T-helper 9 cell (primary cell): ENCODE results near the gene CYP3A5.
"Not testable (repeated sequence)": the region's sequence is repeated elsewhere in the genome, so short reads cannot be mapped to it uniquely, and the experiment has no call there.

Experiments
- DNase-seq: peaks from one replicate; pipeline ENCODE4 v3.0.0-alpha.2; 2020

Gene CYP3A5

DNA sequence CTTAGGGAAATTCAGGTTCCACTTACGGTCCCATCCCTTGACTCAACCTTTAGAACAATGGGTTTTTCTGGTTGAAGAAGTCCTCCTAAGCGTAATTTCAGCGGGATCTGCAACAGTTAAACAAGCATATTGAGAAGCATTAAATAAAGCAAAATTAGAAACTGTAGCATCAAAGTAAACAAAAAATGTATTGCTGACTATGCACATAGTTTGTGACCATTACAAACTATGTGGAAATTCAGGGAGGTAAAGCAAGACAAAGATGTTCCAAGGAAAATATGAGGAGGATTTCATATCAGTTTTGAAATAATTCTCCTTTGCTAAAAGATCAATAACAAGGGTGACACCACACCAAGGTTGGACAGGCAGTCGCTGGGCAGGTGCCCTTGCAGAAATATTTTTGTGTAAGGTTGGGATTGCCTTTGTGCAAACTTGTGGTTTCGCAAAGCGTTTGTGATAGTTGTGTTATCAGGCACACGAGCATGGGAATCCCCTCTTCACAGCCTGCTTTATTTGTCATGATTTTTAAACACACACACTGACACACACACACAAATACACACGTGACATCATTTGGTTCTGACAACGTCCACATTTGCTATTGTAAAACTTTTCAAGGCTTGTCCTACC is 5.4 kb upstream of the CYP3A5 start:
- DNase-seq, result no peak

- no peak for DNase-seq
Observed at GRCh38 chr7:99679032-99679399, 780 bp downstream of the CYP3A5 start.

DNA sequence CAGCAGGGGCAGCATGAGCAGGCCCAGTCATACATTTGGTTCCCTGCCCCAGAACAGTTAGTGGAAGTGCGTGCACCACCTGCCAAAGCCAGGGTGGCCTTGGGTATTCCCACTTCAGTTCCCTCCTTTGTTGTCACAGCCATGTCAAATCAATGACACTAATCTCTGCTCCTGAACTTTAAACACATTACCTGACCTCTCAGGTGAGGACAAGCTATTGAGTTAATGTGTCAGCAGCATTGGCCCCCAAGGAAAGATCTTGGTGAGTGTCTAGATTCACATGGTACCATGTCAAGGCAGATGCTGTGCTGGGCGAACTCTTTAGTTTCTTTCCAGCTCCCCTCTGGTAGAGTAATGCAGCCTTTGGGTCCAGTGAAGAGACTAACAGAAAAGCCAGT is 2.1 kb downstream of the CYP3A5 start:
- DNase-seq, result no peak

DNA sequence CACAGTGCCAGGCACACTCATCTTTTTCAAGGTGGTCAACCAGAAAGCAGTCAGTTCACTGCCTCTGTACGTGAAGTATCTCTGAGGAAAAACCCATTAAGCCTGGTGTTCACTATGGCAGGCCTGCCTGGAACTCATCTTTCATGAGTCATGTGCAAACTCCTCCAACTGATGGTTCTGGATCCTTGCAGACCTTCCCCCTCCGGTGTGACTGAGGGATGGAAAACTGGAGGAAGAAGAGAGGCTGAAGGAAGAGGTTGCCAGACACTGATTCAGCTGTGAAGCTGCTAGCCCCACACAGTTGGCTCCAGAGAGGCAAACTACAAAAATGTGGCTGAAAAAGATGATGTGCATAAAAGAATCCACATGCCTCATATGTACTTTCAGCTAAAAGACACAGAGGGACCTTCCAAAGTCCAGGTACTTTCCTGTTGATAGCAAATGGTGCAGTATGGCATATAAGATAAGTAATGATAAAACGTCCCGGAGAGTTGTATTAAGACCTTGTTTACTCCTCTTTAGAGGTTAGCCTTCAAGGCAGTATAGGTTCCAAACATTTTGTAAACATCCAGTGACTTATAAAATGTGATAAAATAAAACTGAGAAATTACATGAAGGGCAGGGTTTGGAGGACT is 2.7 kb downstream of the CYP3A5 start:
- DNase-seq, result no peak

DNA sequence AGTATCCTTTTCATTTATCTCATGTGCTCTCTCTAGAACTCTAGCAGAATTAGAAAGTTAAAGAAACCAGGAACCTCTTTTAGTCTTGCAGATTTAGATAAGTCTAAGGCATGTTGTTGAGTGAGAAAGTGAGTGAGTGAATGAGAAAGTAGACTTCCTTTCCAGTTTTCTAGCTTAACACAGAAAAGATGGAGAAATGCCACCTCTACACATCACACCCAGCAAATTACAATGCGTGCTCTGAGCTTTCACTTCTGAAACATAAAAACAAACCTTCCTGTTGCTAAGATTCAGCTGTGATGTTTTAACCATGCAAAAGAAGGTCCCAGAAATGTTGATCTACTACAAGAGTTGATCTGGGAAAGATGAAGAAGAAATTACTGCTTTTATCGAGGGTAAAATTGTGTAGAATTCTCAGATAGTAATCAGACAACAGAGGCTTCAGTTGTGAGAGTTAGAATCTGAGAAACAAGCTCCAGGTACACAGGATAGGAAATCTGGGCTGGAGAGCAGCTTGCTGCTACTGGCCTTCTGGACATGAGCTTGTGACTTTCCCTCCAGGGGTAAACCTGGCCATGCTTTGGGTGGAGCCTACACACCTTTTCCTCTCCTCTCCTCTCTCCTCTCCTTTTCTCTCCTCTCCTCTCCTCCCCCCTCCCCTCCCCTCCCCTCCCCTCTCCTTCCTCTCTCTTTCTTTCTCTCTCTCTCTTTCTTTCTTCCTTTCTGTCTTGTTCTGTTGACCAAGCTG is 4.6 kb downstream of the CYP3A5 start:
- DNase-seq, result no peak

- no peak for DNase-seq
Observed at GRCh38 chr7:99672573-99672972, 7.2 kb downstream of the CYP3A5 start.

- no peak for DNase-seq
Observed at GRCh38 chr7:99669782-99670181, 10.0 kb downstream of the CYP3A5 start.

GRCh38 chr7:99668541-99668940 is 11.3 kb downstream of the CYP3A5 start:
- no peak for DNase-seq

DNA sequence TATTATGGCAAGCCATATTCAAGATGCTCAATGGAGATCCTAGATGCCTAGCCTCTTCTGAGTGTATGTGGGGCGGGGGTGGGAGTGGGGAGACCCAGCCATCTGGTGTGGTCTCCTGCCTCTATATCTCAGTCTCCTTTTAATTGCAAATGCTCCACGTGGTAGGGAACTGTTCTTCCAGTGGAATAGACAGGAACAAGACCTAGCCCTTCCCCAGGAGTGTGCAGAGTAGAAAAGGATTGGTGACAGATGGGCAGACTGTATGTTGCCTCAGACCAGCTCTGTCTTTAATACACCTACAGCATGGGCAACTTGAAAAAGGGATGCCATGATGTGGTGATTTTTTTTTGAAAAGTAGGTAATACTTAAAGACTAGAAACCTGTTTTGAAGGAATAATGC is 12.6 kb downstream of the CYP3A5 start:
- DNase-seq, result no peak

- no peak for DNase-seq
Observed at GRCh38 chr7:99666013-99666395, 13.8 kb downstream of the CYP3A5 start.

DNA sequence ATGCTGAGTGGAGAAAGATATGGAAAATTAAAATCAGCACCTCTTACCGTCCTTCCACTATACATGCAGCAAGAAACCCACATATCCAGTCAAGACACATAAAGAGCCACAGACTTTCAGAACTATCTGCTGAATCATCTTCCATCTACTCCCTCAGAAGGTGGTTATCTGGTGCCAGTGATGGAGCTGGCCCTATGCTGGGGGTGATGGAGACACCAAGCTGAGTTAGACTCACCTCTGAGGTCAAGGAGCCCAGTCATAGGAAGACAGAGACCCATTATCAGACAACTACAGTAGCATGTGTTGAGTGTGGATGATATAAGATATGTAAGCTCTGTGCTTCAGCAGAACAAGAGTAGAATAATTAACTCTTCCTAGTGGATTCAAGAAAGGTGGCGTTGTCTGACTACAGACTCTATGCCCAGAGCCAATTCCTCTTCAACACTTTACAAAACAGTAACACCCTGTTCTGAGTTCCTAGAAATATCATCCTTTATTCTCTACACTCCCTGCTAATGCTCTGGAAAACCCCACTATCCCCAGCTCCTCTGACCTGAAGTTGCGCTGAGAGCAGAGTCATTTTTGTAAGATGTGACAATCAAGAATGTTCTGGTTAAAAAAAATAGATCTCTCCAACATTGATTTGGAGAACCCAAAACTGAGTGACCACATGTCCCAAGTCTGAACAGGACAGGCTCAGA is 14.3 kb downstream of the CYP3A5 start:
- no peak for DNase-seq

- not testable (repeated sequence) for DNase-seq
Observed at GRCh38 chr7:99657879-99658278, 21.9 kb downstream of the CYP3A5 start.

DNA sequence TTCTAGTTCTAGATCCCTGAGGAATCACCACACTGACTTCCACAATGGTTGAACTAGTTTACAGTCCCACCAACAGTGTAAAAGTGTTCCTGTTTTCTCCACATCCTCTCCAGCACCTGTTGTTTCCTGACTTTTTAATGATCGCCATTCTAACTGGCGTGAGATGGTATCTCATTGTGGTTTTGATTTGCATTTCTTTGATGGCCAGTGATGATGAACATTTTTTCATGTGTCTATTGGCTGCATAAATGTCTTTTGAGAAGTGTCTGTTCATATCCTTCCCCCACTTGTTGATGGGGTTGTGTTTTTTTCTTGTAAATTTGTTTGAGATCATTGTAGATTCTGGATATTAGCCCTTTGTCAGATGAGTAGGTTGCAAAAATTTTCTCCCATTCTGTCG is 25.2 kb downstream of the CYP3A5 start:
- not testable (repeated sequence) for DNase-seq

DNA sequence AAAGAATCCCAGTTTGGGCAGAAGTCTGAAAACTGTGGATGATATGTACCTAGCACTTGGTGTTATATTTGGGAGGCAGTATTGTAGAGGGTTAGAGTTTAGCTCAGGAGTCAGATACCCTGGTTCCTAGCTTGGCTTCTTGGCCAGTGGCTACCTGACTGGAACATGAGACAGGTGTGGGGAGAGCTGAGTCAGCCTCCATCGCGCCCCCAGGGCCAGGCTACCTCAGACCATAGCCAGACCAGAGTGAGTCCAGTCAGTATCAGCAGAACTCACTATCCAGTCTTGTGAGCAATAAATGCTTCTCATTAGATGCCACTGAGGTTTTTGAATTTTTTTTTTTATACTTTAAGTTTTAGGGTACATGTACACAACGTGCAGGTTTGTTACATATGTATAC is 26.0 kb downstream of the CYP3A5 start:
- no peak for DNase-seq

GRCh38 chr7:99653269-99653668 is 26.5 kb downstream of the CYP3A5 start:
- DNase-seq, result not testable (repeated sequence)

- no peak for DNase-seq
Observed at GRCh38 chr7:99652671-99653070, 27.1 kb downstream of the CYP3A5 start.

- DNase-seq, result no peak
Observed at GRCh38 chr7:99651290-99651689, 28.5 kb downstream of the CYP3A5 start.

- no peak for DNase-seq
Observed at GRCh38 chr7:99648843-99649242, 31.0 kb downstream of the CYP3A5 start.

- DNase-seq, result no peak
Observed at GRCh38 chr7:99645590-99645989, 34.2 kb downstream of the CYP3A5 start.

DNA sequence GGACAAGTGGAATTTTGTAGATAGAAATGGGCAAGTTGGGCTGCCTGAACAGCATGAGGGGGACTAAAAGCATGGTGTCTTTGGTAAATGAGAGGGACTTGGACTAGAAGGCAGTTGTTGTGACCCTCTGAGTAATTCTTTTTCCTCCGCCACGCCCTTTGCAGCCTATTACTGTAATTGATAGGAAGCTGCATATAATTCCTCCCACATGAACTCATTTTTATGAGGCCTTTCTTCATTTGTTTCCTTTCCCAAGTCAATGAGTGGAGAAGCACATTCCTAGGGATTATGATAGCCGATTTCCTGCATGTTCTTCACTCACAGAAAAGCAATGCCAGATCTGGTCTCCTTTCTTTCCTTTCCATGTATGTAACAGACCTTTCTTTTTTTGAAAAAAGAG is 35.4 kb downstream of the CYP3A5 start:
- DNase-seq, result no peak

GRCh38 chr7:99643464-99643863 is 36.3 kb downstream of the CYP3A5 start:
- DNase-seq, result no peak

DNA sequence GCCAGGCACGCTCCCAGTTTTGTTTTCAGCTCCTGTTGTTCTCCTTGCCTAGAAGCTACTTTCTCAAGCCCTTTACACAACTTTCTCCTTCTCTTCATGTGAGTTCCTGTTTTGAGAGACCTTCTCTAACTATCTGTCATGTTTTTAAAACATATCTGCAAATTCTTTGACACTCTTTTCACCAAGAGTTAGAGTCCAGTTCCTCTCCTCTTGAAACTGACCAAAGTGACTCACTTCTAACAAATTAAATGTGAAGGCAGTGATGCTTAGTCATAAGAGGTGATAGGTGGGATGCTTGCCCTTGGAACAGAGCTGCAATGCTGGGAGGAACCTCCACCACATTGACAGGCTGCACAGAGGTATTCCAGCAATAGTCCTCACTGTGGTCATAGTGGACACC is 37.8 kb downstream of the CYP3A5 start:
- no peak for DNase-seq

- DNase-seq, result no peak
Observed at GRCh38 chr7:99639267-99639666, 40.5 kb downstream of the CYP3A5 start.

- no peak for DNase-seq
Observed at GRCh38 chr7:99638731-99639130, 41.1 kb downstream of the CYP3A5 start.
